ENCODE data around the gene WDR18.

The WDR18 gene

GRCh38 chr19:991932-992669 lies 8.0 kb downstream of the WDR18 start:
- no peak for FAIRE-seq

- no peak for FAIRE-seq
Measured at GRCh38 chr19:992670-993055, 8.5 kb downstream of the WDR18 start.

- FAIRE-seq = no peak
Measured at GRCh38 chr19:993361-993830, 9.3 kb downstream of the WDR18 start.

GRCh38 chr19:993831-994393 lies 9.8 kb downstream of the WDR18 start:
- FAIRE-seq = no peak

GRCh38 chr19:994516-994915 lies 10.4 kb downstream of the WDR18 start:
- no peak for FAIRE-seq

GRCh38 chr19:995051-995827 lies 11.1 kb downstream of the WDR18 start:
- no peak for FAIRE-seq

GRCh38 chr19:996051-996838 lies 12.1 kb downstream of the WDR18 start:
- no peak for FAIRE-seq

- FAIRE-seq = no peak
Measured at GRCh38 chr19:998064-998463, 13.9 kb downstream of the WDR18 start.

GRCh38 chr19:999379-999719 lies 15.2 kb downstream of the WDR18 start:
- FAIRE-seq = no peak

- FAIRE-seq = no peak
Measured at GRCh38 chr19:1000095-1000494, 15.9 kb downstream of the WDR18 start, which contains the start of gene GRIN3B. GRIN3B (plus strand) TSS chr19:1000419; CDS start chr19:1000438, 19 bp downstream.

- no peak for FAIRE-seq
Measured at GRCh38 chr19:1000591-1001537, 16.7 kb downstream of the WDR18 start.

- no peak for FAIRE-seq
Measured at GRCh38 chr19:1001538-1002166, 17.5 kb downstream of the WDR18 start.

- FAIRE-seq = no peak
Measured at GRCh38 chr19:1002600-1002999, 18.5 kb downstream of the WDR18 start.

GRCh38 chr19:1003283-1003682 lies 19.1 kb downstream of the WDR18 start:
- no peak for FAIRE-seq

GRCh38 chr19:1004204-1004802 lies 20.2 kb downstream of the WDR18 start:
- no peak for FAIRE-seq

- no peak for FAIRE-seq
Measured at GRCh38 chr19:1004803-1005664, 20.9 kb downstream of the WDR18 start.

- no peak for FAIRE-seq
Measured at GRCh38 chr19:1006711-1007398, 22.7 kb downstream of the WDR18 start.

- no peak for FAIRE-seq
Measured at GRCh38 chr19:1007399-1008251, 23.5 kb downstream of the WDR18 start.
